CD4-positive, alpha-beta memory T cell (primary cell): ENCODE results near the gene PTPN22. TPM values are rescaled to one million over a fixed set of nuclear protein-coding genes. Genes with fewer than 3 reads are reported as not detected.

Experiments
- CTCF ChIA-PET: fragments of 350-600 bp; sonication (Branson Sonifier 250); formaldehyde crosslinking; loops from one replicate; lab custom pipeline; 2021; ENCODE audit warnings: inconsistent platforms; ENCODE audit not compliant: partially characterized antibody; lab: Charles Lee
- POLR2A ChIA-PET: fragments of 350-600 bp; sonication (Branson Sonifier 250); formaldehyde crosslinking; loops from one replicate; lab custom pipeline; 2021; ENCODE audit not compliant: partially characterized antibody; lab: Charles Lee
- DNase-seq, 5 donors: peaks; one replicate each; pipeline versions ENCODE4 v3.0.0 to v3.0.0-alpha.2; 2020 to 2022; ENCODE audit warnings: mixed read lengths in 1 of 5
- H3K27ac ChIP-seq: one replicate; pipeline ENCODE4 v1.7.0; 2013; ENCODE audit warnings: low read depth, low read length
- H3K27me3 ChIP-seq: 2 replicates; pipeline ENCODE4 v1.7.0; 2013; ENCODE audit warnings: mild to moderate bottlenecking, low read length, moderate library complexity; ENCODE audit not compliant: insufficient read depth
- H3K36me3 ChIP-seq: 2 replicates; pipeline ENCODE4 v1.7.0; 2013; ENCODE audit warnings: mild to moderate bottlenecking, low read length, moderate library complexity; ENCODE audit not compliant: insufficient read depth
- H3K4me1 ChIP-seq: 2 replicates; pipeline ENCODE4 v1.7.0; 2013; ENCODE audit warnings: mild to moderate bottlenecking, low read length, moderate library complexity; ENCODE audit not compliant: insufficient read depth
- H3K4me3 ChIP-seq, 2 donors: one replicate each; pipeline ENCODE4 v1.7.0; 2013; ENCODE audit warnings: low read length in 2 of 2, mild to moderate bottlenecking in 1 of 2
- H3K9me3 ChIP-seq, 2 donors: one replicate each; pipeline ENCODE4 v1.7.0; 2013; ENCODE audit warnings: low read length in 2 of 2, control low read depth in 1 of 2; ENCODE audit not compliant: control insufficient read depth in 1 of 2
- H3K27ac Mint-ChIP-seq, 7 donors: one replicate each; pipeline ENCODE4 v1.8.0; 2020 to 2021; ENCODE audit warnings: mixed read lengths in 7 of 7, mild to moderate bottlenecking in 6 of 7, inconsistent platforms in 3 of 7, moderate library complexity in 3 of 7
- H3K27me3 Mint-ChIP-seq, 2 donors: one replicate each; pipeline ENCODE4 v1.8.0; 2020 to 2021; ENCODE audit warnings: mixed read lengths in 2 of 2
- H3K36me3 Mint-ChIP-seq, 2 donors: one replicate each; pipeline ENCODE4 v1.8.0; 2020 to 2021; ENCODE audit warnings: mixed read lengths in 2 of 2, inconsistent platforms in 1 of 2, mild to moderate bottlenecking in 1 of 2
- H3K4me1 Mint-ChIP-seq, 4 donors: one replicate each; pipeline ENCODE4 v1.8.0; 2020 to 2021; ENCODE audit warnings: mixed read lengths in 4 of 4, mild to moderate bottlenecking in 1 of 4
- H3K4me3 Mint-ChIP-seq, 8 donors: one replicate each; pipeline ENCODE4 v1.8.0; 2020 to 2021; ENCODE audit warnings: mixed read lengths in 8 of 8, mild to moderate bottlenecking in 7 of 8, moderate library complexity in 6 of 8, inconsistent platforms in 3 of 8
- H3K9me3 Mint-ChIP-seq, 8 donors: one replicate each; pipeline ENCODE4 v1.8.0; 2020 to 2021; ENCODE audit warnings: mixed read lengths in 8 of 8, mild to moderate bottlenecking in 5 of 8, inconsistent platforms in 3 of 8, moderate library complexity in 1 of 8
- intact Hi-C: fragments of 100-400 bp; cut with micrococcal nuclease; formaldehyde crosslinking; loops from one replicate; pipeline ENCODE4 v1.15.1; 2023
- polyA plus RNA-seq, 2 donors: library from polyadenylated mRNA; unstranded; fragments of 300-500 nt; fragmentation: Illumina TruSeq; gene quantifications; one replicate each; pipeline ENCODE4 v1.2.3, GENCODE V29; 2021
- total RNA-seq, 2 experiments: library from RNA; stranded (reverse); gene quantifications; one replicate each; pipeline ENCODE4 v1.2.3, GENCODE V29; 2021

Gene PTPN22
- total and polyA plus RNA-seq, 4 experiments from 2014 or later = 32.2 to 66.1 (median 35.9) TPM

- DNase-seq = no peak
- no peaks in the 10 kb centered on the region for H3K36me3 ChIP-seq
- Mint-ChIP-seq H3K36me3 (peaks cover 19 to 38% of the 10 kb centered on the region in 2 donors), H3K27ac (peak overlapping the region in 6 of 7 donors; percentile 13 to 100 (median 83)), H3K4me1 (peaks cover 32 to 65% (median 45%) of the 10 kb centered on the region in 4 donors), H3K4me3 (peak overlapping the region; percentile 51 to 100 (median 99)), H3K27me3 (no peaks in the 10 kb centered on the region), H3K9me3 (peaks cover 0 to 5% (median 0%) of the 10 kb centered on the region in 8 donors)
- H3K4me1 ChIP-seq = peaks cover 56% of the 10 kb centered on the region
- H3K9me3 ChIP-seq = no peaks in the 10 kb centered on the region
- CTCF ChIA-PET = no interaction called here
- H3K4me3 ChIP-seq = peak overlapping the region in 1 of 2 donors; percentile 97
- POLR2A ChIA-PET = interaction anchor here (0.5 to 3.3 kb wide), 3 partner anchors 25 to 51 kb away, joined by 3 to 57 read pairs (median 34); partner anchors contain the start of gene PHTF1
- no peaks in the 10 kb centered on the region for H3K27me3 ChIP-seq
- intact Hi-C loops = loop anchor here (2.0 to 10.0 kb wide), 5 partner anchors 17 to 1188 kb away; partner anchors contain the start of gene SLC16A1
- peak overlapping the region; percentile 14 for H3K27ac ChIP-seq
These were observed 61.6 kb downstream of the PTPN22 start for GRCh38 chr1:113809670-113810602.

GRCh38 chr1:113808450-113809195 is 62.9 kb downstream of the PTPN22 start:
- no peaks in the 10 kb centered on the region for H3K27me3 ChIP-seq
- Mint-ChIP-seq H3K4me1 (peaks cover 41 to 77% (median 55%) of the 10 kb centered on the region in 4 donors), H3K27ac (peak overlapping the region in 6 of 7 donors; percentile 39 to 100 (median 66)), H3K4me3 (peak overlapping the region; percentile 51 to 99 (median 74)), H3K9me3 (peaks cover 0 to 5% (median 0%) of the 10 kb centered on the region in 8 donors), H3K27me3 (no peaks in the 10 kb centered on the region), H3K36me3 (peaks cover 19 to 41% of the 10 kb centered on the region in 2 donors)
- DNase-seq = no peak
- no peaks in the 10 kb centered on the region for H3K9me3 ChIP-seq
- CTCF ChIA-PET = no interaction called here
- intact Hi-C loops = loop anchor here (2.0 kb wide), 1 partner anchor 16 kb away; no protein-coding TSS in a partner anchor
- peak overlapping the region; percentile 32 for H3K27ac ChIP-seq
- POLR2A ChIA-PET = no interaction called here
- no peak overlapping the region for H3K4me3 ChIP-seq
- no peaks in the 10 kb centered on the region for H3K36me3 ChIP-seq
- H3K4me1 ChIP-seq = peaks cover 69% of the 10 kb centered on the region

GRCh38 chr1:113805639-113806038 is 65.9 kb downstream of the PTPN22 start:
- ChIA-PET CTCF (interaction anchor here (1.1 to 1.2 kb wide), 2 partner anchors 8 to 11 kb away, joined by 3 read pairs; no protein-coding TSS in a partner anchor), POLR2A (interaction anchor here (1.2 kb wide), 1 partner anchor 124 kb away, joined by 4 read pairs; the partner anchor contains the start of gene HIPK1)
- H3K4me1 ChIP-seq = peaks cover 89% of the 10 kb centered on the region
- H3K36me3 Mint-ChIP-seq = peaks cover 23 to 35% of the 10 kb centered on the region in 2 donors
- peaks cover 57 to 95% (median 76%) of the 10 kb centered on the region in 4 donors for H3K4me1 Mint-ChIP-seq
- no peak overlapping the region for H3K27ac ChIP-seq
- no peaks in the 10 kb centered on the region for H3K27me3 Mint-ChIP-seq
- peak overlapping the region in 5 of 8 donors; percentile 25 to 54 (median 33) for H3K4me3 Mint-ChIP-seq
- no peaks in the 10 kb centered on the region for H3K36me3 ChIP-seq
- intact Hi-C loops = no loop called here
- H3K27me3 ChIP-seq = no peaks in the 10 kb centered on the region
- H3K4me3 ChIP-seq = no peak overlapping the region
- DNase-seq = no peak
- no peaks in the 10 kb centered on the region for H3K9me3 ChIP-seq
- H3K27ac Mint-ChIP-seq = no peak overlapping the region
- H3K9me3 Mint-ChIP-seq = peaks cover 0 to 2% (median 0%) of the 10 kb centered on the region in 8 donors

GRCh38 chr1:113805256-113805531 is 66.3 kb downstream of the PTPN22 start:
- POLR2A ChIA-PET = no interaction called here
- Histone ChIP-seq H3K4me1 (peaks cover 89% of the 10 kb centered on the region), H3K36me3 (no peaks in the 10 kb centered on the region), H3K27me3 (no peaks in the 10 kb centered on the region), H3K4me3 (no peak overlapping the region), H3K27ac (no peak overlapping the region), H3K9me3 (no peaks in the 10 kb centered on the region)
- DNase-seq = no peak
- CTCF ChIA-PET = interaction anchor here (1.1 to 1.2 kb wide), 2 partner anchors 9 to 10 kb away, joined by 3 read pairs; no protein-coding TSS in a partner anchor
- Mint-ChIP-seq H3K27me3 (no peaks in the 10 kb centered on the region), H3K9me3 (peaks cover 0 to 2% (median 0%) of the 10 kb centered on the region in 8 donors), H3K4me1 (peaks cover 61 to 95% (median 78%) of the 10 kb centered on the region in 4 donors), H3K27ac (peak overlapping the region in 1 of 7 donors; percentile 36), H3K36me3 (peaks cover 23 to 35% of the 10 kb centered on the region in 2 donors), H3K4me3 (peak overlapping the region in 3 of 8 donors; percentile 32 to 54 (median 43))
- intact Hi-C loops = no loop called here

- DNase-seq = no peak
- Histone ChIP-seq H3K27ac (no peak overlapping the region), H3K4me3 (no peak overlapping the region), H3K36me3 (no peaks in the 10 kb centered on the region), H3K4me1 (peaks cover 89% of the 10 kb centered on the region), H3K9me3 (no peaks in the 10 kb centered on the region), H3K27me3 (no peaks in the 10 kb centered on the region)
- intact Hi-C loops = no loop called here
- Mint-ChIP-seq H3K4me1 (peaks cover 57 to 94% (median 74%) of the 10 kb centered on the region in 4 donors), H3K4me3 (peak overlapping the region in 6 of 8 donors; percentile 14 to 58 (median 30)), H3K27ac (peak overlapping the region in 2 of 7 donors; percentile 28 to 36), H3K36me3 (peaks cover 23 to 35% of the 10 kb centered on the region in 2 donors), H3K9me3 (peaks cover 0 to 2% (median 0%) of the 10 kb centered on the region in 8 donors), H3K27me3 (no peaks in the 10 kb centered on the region)
- POLR2A ChIA-PET = interaction anchor here (1.3 kb wide), 1 partner anchor 24 kb away, joined by 6 read pairs; no protein-coding TSS in a partner anchor
- CTCF ChIA-PET = interaction anchor here (1.2 kb wide), 1 partner anchor 9 kb away, joined by 3 read pairs; no protein-coding TSS in a partner anchor
These were observed 66.9 kb downstream of the PTPN22 start for GRCh38 chr1:113804421-113805255.

GRCh38 chr1:113802367-113803007 is 69.0 kb downstream of the PTPN22 start:
- Mint-ChIP-seq H3K27me3 (no peaks in the 10 kb centered on the region), H3K27ac (peak overlapping the region in 2 of 7 donors; percentile 0 to 2), H3K36me3 (peaks cover 25 to 29% of the 10 kb centered on the region in 2 donors), H3K9me3 (no peaks in the 10 kb centered on the region), H3K4me1 (peaks cover 56 to 93% (median 72%) of the 10 kb centered on the region in 4 donors), H3K4me3 (peak overlapping the region in 4 of 8 donors; percentile 21 to 76 (median 36))
- no peak overlapping the region for H3K4me3 ChIP-seq
- H3K27ac ChIP-seq = no peak overlapping the region
- H3K4me1 ChIP-seq = peaks cover 85% of the 10 kb centered on the region
- ChIA-PET CTCF (no interaction called here), POLR2A (interaction anchor here (1.3 kb wide), 1 partner anchor 10 kb away, joined by 4 read pairs; no protein-coding TSS in a partner anchor)
- peaks cover 4% of the 10 kb centered on the region for H3K36me3 ChIP-seq
- H3K9me3 ChIP-seq = no peaks in the 10 kb centered on the region
- no peaks in the 10 kb centered on the region for H3K27me3 ChIP-seq
- intact Hi-C loops = no loop called here
- no peak for DNase-seq
